ENCODE measurements around the gene FSHR.

The FSHR gene

DNA sequence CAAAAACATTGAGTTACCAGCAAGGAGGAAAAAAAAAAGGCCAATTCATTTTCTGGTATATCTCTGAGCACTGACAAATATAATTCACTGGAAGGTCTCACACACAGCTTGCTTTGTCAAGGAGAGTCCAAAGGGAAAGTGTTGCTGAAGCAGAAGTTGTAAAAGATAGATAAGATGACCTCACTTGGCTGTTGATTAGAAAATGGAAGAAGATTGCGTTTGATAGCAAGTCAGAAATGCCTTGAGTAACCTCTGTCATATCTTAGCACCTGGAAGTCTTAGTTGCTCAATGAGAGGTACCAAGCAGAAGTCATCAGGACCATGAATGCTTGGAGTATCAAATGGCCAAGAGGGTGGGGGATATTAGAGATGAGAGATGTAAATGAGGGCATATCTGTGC, 105.2 kb downstream of the FSHR start:
- POLR2A ChIA-PET, result no interaction called here
- CTCF ChIA-PET, result no interaction called here
- WGBS (ENCODE audit: insufficient coverage), result 90% methylated on average over 1 of the region's 1 CpG
- Histone ChIP-seq H3K4me3 (ENCODE audit: control insufficient read depth in 1 of 7, extremely low read depth in 1 of 7, insufficient read depth in 4 of 7, low read depth in 2 of 7, low read length in 6 of 7) (no peak overlapping the region), H3K36me3 (ENCODE audit: control insufficient read depth in 4 of 4, insufficient read depth in 4 of 4, low read length in 3 of 4) (no peaks in the 10 kb centered on the region), H3K27me3 (replicated peaks in 2 of 5; ENCODE audit: control insufficient read depth in 4 of 5, insufficient read depth in 5 of 5, low read length in 4 of 5) (peaks cover 0 to 1% (median 0%) of the 10 kb centered on the region in 5 experiments), H3K9me3 (ENCODE audit: control extremely low read depth in 1 of 5, control insufficient read depth in 4 of 5, insufficient read depth in 2 of 5, low read depth in 1 of 5, low read length in 4 of 5) (peaks cover 0 to under 1% (median 0%) of the 10 kb centered on the region in 5 experiments), H3K27ac (ENCODE audit: insufficient read depth in 1 of 2, low read depth in 1 of 2, low read length in 2 of 2, poor library complexity in 1 of 2, severe bottlenecking in 2 of 2) (no peak overlapping the region), H3K4me1 (ENCODE audit: control extremely low read depth in 1 of 4, control insufficient read depth in 4 of 4, insufficient read depth in 4 of 4, low read length in 3 of 4) (no peaks in the 10 kb centered on the region)
- no peak for DNase-seq

DNA sequence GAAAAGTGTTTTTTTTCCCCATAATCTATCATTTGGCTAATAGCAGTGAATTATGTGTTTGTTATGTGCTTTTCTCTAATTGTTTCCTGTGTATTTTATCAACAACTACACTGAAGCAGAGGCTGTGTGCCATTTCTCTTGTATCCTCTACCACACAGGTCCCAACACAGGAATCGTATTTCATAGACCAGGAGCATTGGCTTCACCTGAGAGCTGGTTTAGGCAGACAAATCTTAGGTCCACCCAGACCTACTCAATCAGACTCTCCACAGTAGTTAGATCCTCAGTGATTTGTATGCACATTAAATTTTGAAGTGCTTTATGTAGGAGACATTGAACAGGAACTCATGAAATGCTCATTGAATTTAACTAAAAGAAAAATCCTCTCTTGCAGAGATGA, 109.2 kb downstream of the FSHR start:
- Histone ChIP-seq H3K9me3 (ENCODE audit: control extremely low read depth in 1 of 5, control insufficient read depth in 4 of 5, insufficient read depth in 2 of 5, low read depth in 1 of 5, low read length in 4 of 5) (no peaks in the 10 kb centered on the region), H3K36me3 (ENCODE audit: control insufficient read depth in 4 of 4, insufficient read depth in 4 of 4, low read length in 3 of 4) (no peaks in the 10 kb centered on the region), H3K27ac (ENCODE audit: insufficient read depth in 1 of 2, low read depth in 1 of 2, low read length in 2 of 2, poor library complexity in 1 of 2, severe bottlenecking in 2 of 2) (no peak overlapping the region), H3K27me3 (replicated peaks in 2 of 5; ENCODE audit: control insufficient read depth in 4 of 5, insufficient read depth in 5 of 5, low read length in 4 of 5) (peaks cover 0 to 1% (median 0%) of the 10 kb centered on the region in 5 experiments), H3K4me1 (ENCODE audit: control extremely low read depth in 1 of 4, control insufficient read depth in 4 of 4, insufficient read depth in 4 of 4, low read length in 3 of 4) (no peaks in the 10 kb centered on the region), H3K4me3 (ENCODE audit: control insufficient read depth in 1 of 7, extremely low read depth in 1 of 7, insufficient read depth in 4 of 7, low read depth in 2 of 7, low read length in 6 of 7) (no peak overlapping the region)
- CTCF ChIA-PET, result no interaction called here
- DNase-seq, result no peak
- POLR2A ChIA-PET, result interaction anchor here (0.6 kb wide), 1 partner anchor 261 kb away, joined by 3 read pairs; no protein-coding TSS in a partner anchor
- WGBS (ENCODE audit: insufficient coverage), result 83% methylated on average over 1 of the region's 1 CpG

DNA sequence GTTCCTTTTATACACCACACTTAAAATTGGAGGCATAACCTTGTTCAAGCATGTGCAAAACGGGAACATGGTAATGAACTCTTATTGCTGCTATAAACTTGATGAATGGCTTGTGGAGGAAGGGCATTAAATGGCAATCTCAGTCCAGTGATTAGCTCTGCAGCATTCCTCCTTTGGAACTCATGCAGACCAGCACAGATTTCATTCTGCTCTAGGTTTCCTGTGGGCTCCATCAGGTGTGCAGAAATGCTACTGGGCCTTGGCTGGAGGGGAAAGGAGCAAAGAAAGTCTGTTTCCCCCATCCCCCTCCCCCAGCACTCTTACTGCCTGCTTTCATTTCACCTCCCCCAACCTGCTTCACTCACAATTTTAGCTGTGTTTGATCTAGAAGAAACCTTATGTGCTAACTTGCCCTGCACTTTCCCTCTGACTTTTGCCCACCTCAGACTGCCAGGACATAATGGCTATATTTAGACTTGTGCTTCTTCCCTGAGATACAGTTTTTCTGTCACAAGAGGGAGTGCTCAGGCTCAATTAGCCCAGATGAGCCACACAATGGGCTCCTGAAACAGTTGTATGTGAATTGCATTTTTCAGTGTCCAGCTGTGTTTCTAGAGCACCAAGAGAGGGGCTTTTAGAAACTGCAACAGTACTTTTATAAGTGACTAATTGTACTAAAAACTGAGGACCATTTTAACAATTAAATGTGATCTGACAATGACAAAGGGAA, 109.8 kb downstream of the FSHR start:
- CTCF ChIA-PET, result no interaction called here
- POLR2A ChIA-PET, result interaction anchor here (0.6 kb wide), 1 partner anchor 262 kb away, joined by 3 read pairs; no protein-coding TSS in a partner anchor

DNA sequence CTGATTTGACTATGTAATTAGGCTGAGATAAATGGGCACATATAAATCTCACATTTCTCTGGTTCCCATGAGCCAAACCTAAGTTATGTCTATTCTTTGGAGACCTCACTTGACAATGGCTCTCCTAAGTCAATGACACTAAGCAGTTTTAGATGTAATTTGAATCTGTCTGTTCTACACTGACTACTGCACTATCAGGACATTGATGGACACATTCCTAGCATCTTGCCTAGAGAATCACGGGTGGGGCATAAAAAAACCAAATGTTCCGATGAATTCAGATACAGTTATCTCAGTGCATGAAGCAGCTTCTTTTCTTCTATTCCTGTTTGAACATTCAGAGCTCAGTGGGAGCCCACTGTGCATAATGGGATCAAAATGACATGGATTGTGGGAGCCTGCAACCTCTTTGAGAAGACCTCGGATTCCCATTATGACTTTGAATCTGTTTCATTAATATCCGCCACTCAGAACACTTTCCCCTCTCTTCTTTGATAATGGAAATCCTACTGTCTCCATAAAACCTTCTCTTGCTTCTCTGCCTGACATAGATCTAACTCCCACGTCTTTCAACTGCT, 110.8 kb downstream of the FSHR start:
- DNase-seq, result no peak
- no peaks in the 10 kb centered on the region for H3K36me3 ChIP-seq (ENCODE audit: control insufficient read depth in 4 of 4, insufficient read depth in 4 of 4, low read length in 3 of 4)
- no peak overlapping the region for H3K27ac ChIP-seq (ENCODE audit: insufficient read depth in 1 of 2, low read depth in 1 of 2, low read length in 2 of 2, poor library complexity in 1 of 2, severe bottlenecking in 2 of 2)
- peaks cover 0 to 1% (median 0%) of the 10 kb centered on the region in 5 experiments for H3K27me3 ChIP-seq (replicated peaks in 2 of 5; ENCODE audit: control insufficient read depth in 4 of 5, insufficient read depth in 5 of 5, low read length in 4 of 5)
- H3K4me3 ChIP-seq (ENCODE audit: control insufficient read depth in 1 of 7, extremely low read depth in 1 of 7, insufficient read depth in 4 of 7, low read depth in 2 of 7, low read length in 6 of 7), result no peak overlapping the region
- no peaks in the 10 kb centered on the region for H3K4me1 ChIP-seq (ENCODE audit: control extremely low read depth in 1 of 4, control insufficient read depth in 4 of 4, insufficient read depth in 4 of 4, low read length in 3 of 4)
- POLR2A ChIA-PET, result interaction anchor here (0.6 kb wide), 1 partner anchor 19 kb away, joined by 9 read pairs; no protein-coding TSS in a partner anchor
- 97% methylated on average over 4 of the region's 5 CpGs for WGBS (ENCODE audit: insufficient coverage)
- CTCF ChIA-PET, result no interaction called here
- no peaks in the 10 kb centered on the region for H3K9me3 ChIP-seq (ENCODE audit: control extremely low read depth in 1 of 5, control insufficient read depth in 4 of 5, insufficient read depth in 2 of 5, low read depth in 1 of 5, low read length in 4 of 5)

More for the DNA sequence above, 109.8 kb downstream of the FSHR start:
- Histone ChIP-seq H3K27ac (ENCODE audit: insufficient read depth in 1 of 2, low read depth in 1 of 2, low read length in 2 of 2, poor library complexity in 1 of 2, severe bottlenecking in 2 of 2) (no peak overlapping the region), H3K4me1 (ENCODE audit: control extremely low read depth in 1 of 4, control insufficient read depth in 4 of 4, insufficient read depth in 4 of 4, low read length in 3 of 4) (no peaks in the 10 kb centered on the region), H3K4me3 (ENCODE audit: control insufficient read depth in 1 of 7, extremely low read depth in 1 of 7, insufficient read depth in 4 of 7, low read depth in 2 of 7, low read length in 6 of 7) (no peak overlapping the region), H3K9me3 (ENCODE audit: control extremely low read depth in 1 of 5, control insufficient read depth in 4 of 5, insufficient read depth in 2 of 5, low read depth in 1 of 5, low read length in 4 of 5) (no peaks in the 10 kb centered on the region), H3K36me3 (ENCODE audit: control insufficient read depth in 4 of 4, insufficient read depth in 4 of 4, low read length in 3 of 4) (no peaks in the 10 kb centered on the region), H3K27me3 (replicated peaks in 2 of 5; ENCODE audit: control insufficient read depth in 4 of 5, insufficient read depth in 5 of 5, low read length in 4 of 5) (peaks cover 0 to 1% (median 0%) of the 10 kb centered on the region in 5 experiments)
- WGBS (ENCODE audit: insufficient coverage), result 43% methylated on average over 1 of the region's 1 CpG
- DNase-seq, result no peak

DNA sequence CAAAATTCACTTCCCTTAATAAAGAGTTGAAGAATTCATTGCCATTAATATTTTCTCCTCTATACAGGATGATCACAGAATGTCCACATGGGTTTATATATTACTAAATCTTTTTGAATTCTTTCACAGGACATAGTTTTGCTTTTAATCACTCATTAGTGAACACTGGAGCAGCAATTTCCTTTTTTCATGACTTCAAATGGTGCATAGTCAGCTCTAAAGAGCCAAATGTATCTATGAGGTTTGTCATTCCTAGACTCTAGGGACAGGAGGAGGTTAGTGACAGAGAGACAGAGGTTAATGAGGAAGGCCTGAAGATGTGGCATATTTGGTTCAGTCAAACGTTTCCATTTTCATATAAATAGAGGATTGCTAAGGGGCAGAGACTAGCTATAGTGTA, 111.8 kb downstream of the FSHR start:
- no peak overlapping the region for H3K27ac ChIP-seq (ENCODE audit: insufficient read depth in 1 of 2, low read depth in 1 of 2, low read length in 2 of 2, poor library complexity in 1 of 2, severe bottlenecking in 2 of 2)
- H3K4me3 ChIP-seq (ENCODE audit: control insufficient read depth in 1 of 7, extremely low read depth in 1 of 7, insufficient read depth in 4 of 7, low read depth in 2 of 7, low read length in 6 of 7), result no peak overlapping the region
- H3K27me3 ChIP-seq (replicated peaks in 2 of 5; ENCODE audit: control insufficient read depth in 4 of 5, insufficient read depth in 5 of 5, low read length in 4 of 5), result peaks cover 0 to 1% (median 0%) of the 10 kb centered on the region in 5 experiments
- no peaks in the 10 kb centered on the region for H3K4me1 ChIP-seq (ENCODE audit: control extremely low read depth in 1 of 4, control insufficient read depth in 4 of 4, insufficient read depth in 4 of 4, low read length in 3 of 4)
- WGBS (ENCODE audit: insufficient coverage), result no CpG with 5 or more reads among the region's 1 CpG
- H3K36me3 ChIP-seq (ENCODE audit: control insufficient read depth in 4 of 4, insufficient read depth in 4 of 4, low read length in 3 of 4), result no peaks in the 10 kb centered on the region
- DNase-seq, result no peak
- no peaks in the 10 kb centered on the region for H3K9me3 ChIP-seq (ENCODE audit: control extremely low read depth in 1 of 5, control insufficient read depth in 4 of 5, insufficient read depth in 2 of 5, low read depth in 1 of 5, low read length in 4 of 5)
- ChIA-PET CTCF (no interaction called here), POLR2A (no interaction called here)

DNA sequence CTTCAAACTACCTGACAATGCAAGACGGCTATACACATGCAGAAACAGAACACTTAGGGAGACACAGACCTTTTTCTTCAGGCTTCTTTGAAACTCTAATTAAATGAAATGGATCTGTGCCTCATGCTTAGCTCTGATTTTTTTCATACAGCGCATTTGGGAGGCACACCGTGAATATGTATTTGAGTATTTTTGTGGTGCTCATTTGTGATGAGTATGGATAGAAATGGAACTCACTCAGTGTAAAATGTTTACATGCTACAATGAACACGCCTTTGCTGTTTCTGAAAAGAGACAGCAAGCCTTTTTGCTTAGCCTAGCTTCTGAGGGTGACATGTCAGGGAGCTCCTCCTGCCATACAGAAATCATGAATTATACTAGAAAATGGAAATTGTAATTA, 113.3 kb downstream of the FSHR start:
- Histone ChIP-seq H3K27ac (ENCODE audit: insufficient read depth in 1 of 2, low read depth in 1 of 2, low read length in 2 of 2, poor library complexity in 1 of 2, severe bottlenecking in 2 of 2) (no peak overlapping the region), H3K36me3 (ENCODE audit: control insufficient read depth in 4 of 4, insufficient read depth in 4 of 4, low read length in 3 of 4) (no peaks in the 10 kb centered on the region), H3K4me3 (ENCODE audit: control insufficient read depth in 1 of 7, extremely low read depth in 1 of 7, insufficient read depth in 4 of 7, low read depth in 2 of 7, low read length in 6 of 7) (no peak overlapping the region), H3K9me3 (ENCODE audit: control extremely low read depth in 1 of 5, control insufficient read depth in 4 of 5, insufficient read depth in 2 of 5, low read depth in 1 of 5, low read length in 4 of 5) (no peaks in the 10 kb centered on the region), H3K4me1 (ENCODE audit: control extremely low read depth in 1 of 4, control insufficient read depth in 4 of 4, insufficient read depth in 4 of 4, low read length in 3 of 4) (no peaks in the 10 kb centered on the region), H3K27me3 (replicated peaks in 2 of 5; ENCODE audit: control insufficient read depth in 4 of 5, insufficient read depth in 5 of 5, low read length in 4 of 5) (peaks cover 0 to 1% (median 0%) of the 10 kb centered on the region in 5 experiments)
- 100% methylated on average over 4 of the region's 4 CpGs for WGBS (ENCODE audit: insufficient coverage)
- ChIA-PET POLR2A (no interaction called here), CTCF (no interaction called here)
- no peak for DNase-seq

DNA sequence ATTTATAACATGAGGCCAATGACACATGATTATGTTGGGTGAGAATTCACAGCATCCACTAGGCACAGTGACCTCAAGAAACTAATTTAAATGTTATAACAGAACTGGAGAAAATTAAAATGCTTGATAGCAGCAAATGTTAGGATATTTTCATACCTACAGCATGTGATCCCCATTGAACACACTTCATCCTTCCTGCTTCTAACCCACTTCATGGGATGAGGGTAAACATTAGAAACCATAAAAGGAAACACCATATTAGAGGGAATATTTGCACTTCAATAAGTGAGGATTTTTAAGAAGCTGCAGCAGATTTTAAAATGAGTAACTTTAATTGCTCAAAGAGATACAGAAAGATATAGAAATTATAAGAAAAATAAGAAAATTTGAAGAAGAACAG, 117.1 kb downstream of the FSHR start:
- Histone ChIP-seq H3K27me3 (replicated peaks in 2 of 5; ENCODE audit: control insufficient read depth in 4 of 5, insufficient read depth in 5 of 5, low read length in 4 of 5) (peaks cover 0 to 4% (median 0%) of the 10 kb centered on the region in 5 experiments), H3K27ac (ENCODE audit: insufficient read depth in 1 of 2, low read depth in 1 of 2, low read length in 2 of 2, poor library complexity in 1 of 2, severe bottlenecking in 2 of 2) (no peak overlapping the region), H3K36me3 (ENCODE audit: control insufficient read depth in 4 of 4, insufficient read depth in 4 of 4, low read length in 3 of 4) (no peaks in the 10 kb centered on the region), H3K4me1 (ENCODE audit: control extremely low read depth in 1 of 4, control insufficient read depth in 4 of 4, insufficient read depth in 4 of 4, low read length in 3 of 4) (no peaks in the 10 kb centered on the region), H3K9me3 (ENCODE audit: control extremely low read depth in 1 of 5, control insufficient read depth in 4 of 5, insufficient read depth in 2 of 5, low read depth in 1 of 5, low read length in 4 of 5) (no peaks in the 10 kb centered on the region), H3K4me3 (ENCODE audit: control insufficient read depth in 1 of 7, extremely low read depth in 1 of 7, insufficient read depth in 4 of 7, low read depth in 2 of 7, low read length in 6 of 7) (no peak overlapping the region)
- ChIA-PET CTCF (no interaction called here), POLR2A (no interaction called here)
- DNase-seq, result no peak

All from common myeloid progenitor, CD34-positive (primary cell).